Neural progenitor cell (in vitro differentiated cells): Measurements from ENCODE around the gene TAPT1.

ENCODE experiments used
- EZH2phosphoT487 ChIP-seq: fragments of 200-600 bp; sonication (generic); IDR thresholded peaks from 2 replicates; pipeline ENCODE4 v1.6.1; 2017; ENCODE audit warnings: antibody characterized with exemption
- TF ChIP-seq, protein P1 (sequence below): fragments of 200-600 bp; sonication (generic); IDR thresholded peaks from 2 replicates; pipeline ENCODE4 v1.5.1; 2017; ENCODE audit warnings: antibody characterized with exemption, mild to moderate bottlenecking

DNA sequence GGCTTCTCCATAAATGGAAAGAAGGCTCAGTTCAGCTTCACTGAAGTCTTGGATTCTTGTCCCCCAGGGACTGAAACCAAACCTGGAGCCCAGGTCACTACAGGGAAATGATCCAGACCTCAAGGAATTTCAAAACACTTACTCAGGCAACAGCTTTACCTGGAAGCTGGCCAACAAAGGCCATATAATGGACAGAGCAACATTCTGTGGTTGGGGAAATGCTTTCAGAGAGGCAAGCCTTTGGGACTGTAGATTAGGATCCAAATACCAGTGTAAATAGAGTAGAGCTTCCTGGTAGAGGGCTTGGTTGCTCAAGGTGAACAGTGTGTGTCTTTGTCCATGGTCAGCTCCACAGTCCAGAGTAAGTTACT, 85.4 kb downstream of the TAPT1 start:
- TF ChIP-seq, protein P1, sequence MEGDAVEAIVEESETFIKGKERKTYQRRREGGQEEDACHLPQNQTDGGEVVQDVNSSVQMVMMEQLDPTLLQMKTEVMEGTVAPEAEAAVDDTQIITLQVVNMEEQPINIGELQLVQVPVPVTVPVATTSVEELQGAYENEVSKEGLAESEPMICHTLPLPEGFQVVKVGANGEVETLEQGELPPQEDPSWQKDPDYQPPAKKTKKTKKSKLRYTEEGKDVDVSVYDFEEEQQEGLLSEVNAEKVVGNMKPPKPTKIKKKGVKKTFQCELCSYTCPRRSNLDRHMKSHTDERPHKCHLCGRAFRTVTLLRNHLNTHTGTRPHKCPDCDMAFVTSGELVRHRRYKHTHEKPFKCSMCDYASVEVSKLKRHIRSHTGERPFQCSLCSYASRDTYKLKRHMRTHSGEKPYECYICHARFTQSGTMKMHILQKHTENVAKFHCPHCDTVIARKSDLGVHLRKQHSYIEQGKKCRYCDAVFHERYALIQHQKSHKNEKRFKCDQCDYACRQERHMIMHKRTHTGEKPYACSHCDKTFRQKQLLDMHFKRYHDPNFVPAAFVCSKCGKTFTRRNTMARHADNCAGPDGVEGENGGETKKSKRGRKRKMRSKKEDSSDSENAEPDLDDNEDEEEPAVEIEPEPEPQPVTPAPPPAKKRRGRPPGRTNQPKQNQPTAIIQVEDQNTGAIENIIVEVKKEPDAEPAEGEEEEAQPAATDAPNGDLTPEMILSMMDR, result no peak
- TF ChIP-seq EZH2phosphoT487, result no peak
